Cardiac fibroblast (primary cell): ENCODE measurements around the gene AGFG2.
A peak's percentile ranks its signal among the peaks of the same experiment; 100 is the strongest.

Experiments used
- DNase-seq, 2 donors: peaks; one replicate each; pipeline versions ENCODE4 v3.0.0 to v3.0.0-alpha.2; 2010; ENCODE audit warnings: low read depth in 2 of 2
- H3K4me3 ChIP-seq, 2 donors: replicated peaks in 1 of 2; 1 replicate in 1 of 2; 2 replicates in 1 of 2; pipeline ENCODE4 v1.5.1; 2011; ENCODE audit warnings: low read depth in 2 of 2, low read length in 2 of 2, mild to moderate bottlenecking in 2 of 2, moderate library complexity in 1 of 2
- CTCF ChIP-seq: IDR thresholded peaks from one replicate; pipeline ENCODE4 v1.5.1; 2011; ENCODE audit warnings: low read depth, mild to moderate bottlenecking, low read length, inconsistent platforms

Gene AGFG2

DNA sequence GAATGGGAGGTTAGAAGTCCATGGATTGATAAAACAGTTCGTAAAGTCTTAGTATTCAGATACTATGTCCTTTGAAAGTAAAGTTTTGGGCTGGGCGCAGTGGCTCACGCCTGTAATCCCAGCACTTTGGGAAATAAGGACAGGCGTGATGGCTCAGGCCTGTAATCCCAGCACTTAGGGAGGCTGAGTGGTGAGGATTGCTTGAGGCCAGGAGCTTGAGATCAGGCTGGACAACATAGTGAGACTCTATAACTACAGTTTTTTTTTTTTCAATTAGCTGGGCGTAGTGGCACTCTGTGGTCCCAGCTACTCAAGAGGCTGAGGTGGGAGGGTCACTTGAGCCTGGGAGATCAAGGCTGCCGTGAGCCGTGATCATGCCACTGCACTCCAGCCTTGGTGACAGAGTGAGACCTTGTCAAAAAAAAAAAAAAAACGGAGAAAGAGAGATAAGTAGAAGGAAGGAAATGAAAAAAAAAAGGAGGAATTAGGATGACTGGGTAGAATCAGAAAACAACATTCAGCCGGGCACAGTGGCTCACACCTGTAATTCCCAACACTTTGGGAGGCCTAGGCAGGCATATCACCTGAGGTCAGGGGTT is 25.7 kb upstream of the AGFG2 start:
- TF ChIP-seq CTCF, result no peak
- DNase-seq, result no peak
- no peak overlapping the region for H3K4me3 ChIP-seq

DNA sequence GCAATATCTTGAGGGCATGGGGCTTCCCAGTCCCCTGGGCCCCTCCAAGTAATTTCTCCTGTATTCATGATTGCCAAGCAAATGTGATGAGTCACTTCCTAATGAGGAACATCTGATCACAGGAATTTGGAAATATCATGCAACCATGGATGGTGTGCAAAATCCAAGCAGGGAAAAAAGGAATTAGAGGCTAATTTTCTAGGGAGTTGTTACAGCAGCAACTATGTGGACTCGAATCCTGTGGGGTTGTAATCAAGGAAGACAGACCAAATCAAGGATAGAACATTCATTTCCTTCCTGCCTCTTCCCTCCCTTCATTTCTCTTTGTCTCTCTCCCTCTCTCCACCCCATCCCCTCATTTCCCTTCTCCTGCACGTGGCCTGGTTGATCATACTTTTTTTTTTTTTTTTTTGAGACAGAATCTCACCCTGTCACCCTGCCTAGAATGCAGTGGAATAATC is 23.9 kb upstream of the AGFG2 start:
- no peak for TF ChIP-seq CTCF
- peak; percentile 80 for DNase-seq
- H3K4me3 ChIP-seq, result no peak overlapping the region

DNA sequence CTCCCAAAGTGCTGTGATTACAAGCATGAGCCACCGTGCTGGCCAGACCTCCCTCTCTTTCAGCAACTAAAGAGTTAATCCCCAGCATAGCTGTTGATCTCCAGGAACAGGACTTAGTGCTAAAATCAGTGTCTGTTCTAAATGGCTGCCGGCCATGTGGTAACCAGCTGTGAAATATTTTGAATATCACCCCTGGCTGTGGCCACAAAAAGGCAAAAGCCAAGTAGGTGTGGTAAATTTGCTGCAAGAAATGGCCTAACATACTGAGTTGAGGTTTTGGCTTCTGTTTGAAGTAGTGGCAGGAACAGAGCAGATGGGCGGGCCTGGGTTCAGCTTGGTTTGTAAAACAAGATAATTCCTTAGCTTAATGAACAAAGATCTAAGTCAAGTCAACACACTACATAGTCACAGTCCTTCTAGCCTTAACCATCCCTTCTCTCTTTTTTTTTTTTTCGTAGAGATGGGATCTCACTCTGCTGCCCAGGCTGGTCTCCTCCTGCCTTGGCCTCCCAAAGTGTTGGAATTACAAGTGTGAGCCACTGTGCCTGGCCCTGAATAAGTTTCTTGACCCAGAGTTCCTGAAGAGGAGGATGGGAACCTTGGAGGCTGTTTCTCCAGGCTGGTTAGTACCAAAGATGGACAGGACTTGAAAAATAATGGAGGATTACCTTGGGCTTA is 22.7 kb upstream of the AGFG2 start:
- DNase-seq, result peak; percentile 86 to 94
- H3K4me3 ChIP-seq, result no peak overlapping the region
- TF ChIP-seq CTCF, result no peak

- no peak for DNase-seq
- H3K4me3 ChIP-seq, result no peak overlapping the region
- no peak for TF ChIP-seq CTCF
These were observed 21.7 kb upstream of the AGFG2 start for GRCh38 chr7:100517305-100517704.

- no peak overlapping the region for H3K4me3 ChIP-seq
- TF ChIP-seq CTCF, result no peak
- DNase-seq, result no peak
These were observed 19.4 kb upstream of the AGFG2 start for GRCh38 chr7:100519580-100519979.

- no peak for TF ChIP-seq CTCF
- H3K4me3 ChIP-seq, result no peak overlapping the region
- no peak for DNase-seq
These were observed 18.9 kb upstream of the AGFG2 start for GRCh38 chr7:100520138-100520537.
